CD1c-positive myeloid dendritic cell (primary cell): ENCODE results near the gene GRB14.
"Not testable (repeated sequence)": the region's sequence is repeated elsewhere in the genome, so short reads cannot be mapped to it uniquely, and the experiment has no call there.

Experiments
- DNase-seq: peaks from one replicate; pipeline ENCODE4 v3.0.0-alpha.2; 2016; ENCODE audit errors: extremely low spot score

The GRB14 gene

GRCh38 chr2:164495491-164496223, 125.6 kb downstream of the GRB14 start:
- no peak for DNase-seq

GRCh38 chr2:164485541-164485940, 135.7 kb downstream of the GRB14 start:
- DNase-seq = no peak

- DNase-seq = no peak
Measured at GRCh38 chr2:164479460-164479859, 141.8 kb downstream of the GRB14 start.

GRCh38 chr2:164478205-164478604, 143.1 kb downstream of the GRB14 start:
- DNase-seq = no peak

- no peak for DNase-seq
Measured at GRCh38 chr2:164474873-164475272, 146.4 kb downstream of the GRB14 start.

GRCh38 chr2:164473021-164473420, 148.3 kb downstream of the GRB14 start:
- no peak for DNase-seq

GRCh38 chr2:164465047-164465446, 156.2 kb downstream of the GRB14 start:
- DNase-seq = not testable (repeated sequence)

GRCh38 chr2:164464376-164464775, 156.9 kb downstream of the GRB14 start:
- no peak for DNase-seq

GRCh38 chr2:164458792-164459191, 162.5 kb downstream of the GRB14 start:
- DNase-seq = no peak

GRCh38 chr2:164457271-164457670, 164.0 kb downstream of the GRB14 start:
- DNase-seq = no peak

- DNase-seq = no peak
Measured at GRCh38 chr2:164456619-164457018, 164.7 kb downstream of the GRB14 start.

- DNase-seq = no peak
Measured at GRCh38 chr2:164453656-164454305, 167.5 kb downstream of the GRB14 start.

- DNase-seq = no peak
Measured at GRCh38 chr2:164450278-164450677, 171.0 kb downstream of the GRB14 start.

GRCh38 chr2:164449706-164450105, 171.6 kb downstream of the GRB14 start:
- no peak for DNase-seq

GRCh38 chr2:164447660-164448059, 173.6 kb downstream of the GRB14 start:
- no peak for DNase-seq
